ENCODE results near the gene TTPAL. TPM values are rescaled to one million over a fixed set of nuclear protein-coding genes. Genes with fewer than 3 reads are reported as not detected.

TTPAL gene
- total and polyA plus RNA-seq, 3 donors from 2014 or later, result 9.8 to 13.1 (median 12.0) TPM

- intact Hi-C loops (cut with DNase I; ENCODE audit: low total_unique reads), result loop anchor here (10.0 kb wide), 1 partner anchor 48 kb away; the partner anchor contains the start of gene TTPAL
- H3K9me3 ChIP-seq, result no peaks in the 10 kb centered on the region
- H3K27me3 ChIP-seq, result no peaks in the 10 kb centered on the region
- H3K4me1 ChIP-seq, result peaks cover 21% of the 10 kb centered on the region
- H3K4me3 ChIP-seq, result no peak overlapping the region
- no peak for DNase-seq
- no peaks in the 10 kb centered on the region for H3K36me3 ChIP-seq (ENCODE audit: low read depth, missing control alignments)
- WGBS, 2 donors, result 65 to 68% methylated on average over 1 of the region's 1 CpG
- TF ChIP-seq CTCF (IDR thresholded peaks at IDR 0.05) (no peak), POLR2A (IDR thresholded peaks at IDR 0.05) (no peak)
- no peak overlapping the region for H3K27ac ChIP-seq
These were observed 47.2 kb downstream of the TTPAL start for GRCh38 chr20:44522841-44523240.

GRCh38 chr20:44523746-44524145 is 48.1 kb downstream of the TTPAL start:
- Histone ChIP-seq H3K4me1 (peaks cover 21% of the 10 kb centered on the region), H3K27me3 (no peaks in the 10 kb centered on the region), H3K36me3 (ENCODE audit: low read depth, missing control alignments) (no peaks in the 10 kb centered on the region), H3K9me3 (no peaks in the 10 kb centered on the region), H3K4me3 (no peak overlapping the region), H3K27ac (no peak overlapping the region)
- intact Hi-C loops (cut with DNase I; ENCODE audit: low total_unique reads), result loop anchor here (10.0 kb wide), 1 partner anchor 49 kb away; the partner anchor contains the start of gene TTPAL
- no peak for TF ChIP-seq CTCF (IDR thresholded peaks at IDR 0.05)
- TF ChIP-seq POLR2A (IDR thresholded peaks at IDR 0.05), result no peak
- no peak for DNase-seq
- 47 to 60% methylated on average over 4 of the region's 4 CpGs for WGBS, 2 donors

GRCh38 chr20:44526129-44526528 is 50.5 kb downstream of the TTPAL start:
- 82 to 86% methylated on average over 6 of the region's 6 CpGs for WGBS, 2 donors
- Histone ChIP-seq H3K27ac (no peak overlapping the region), H3K36me3 (ENCODE audit: low read depth, missing control alignments) (no peaks in the 10 kb centered on the region), H3K4me3 (no peak overlapping the region), H3K27me3 (no peaks in the 10 kb centered on the region), H3K9me3 (no peaks in the 10 kb centered on the region), H3K4me1 (no peaks in the 10 kb centered on the region)
- no peak for DNase-seq
- intact Hi-C loops (cut with DNase I; ENCODE audit: low total_unique reads), result loop anchor here (10.0 kb wide), 1 partner anchor 51 kb away; the partner anchor contains the start of gene TTPAL
- TF ChIP-seq POLR2A (IDR thresholded peaks at IDR 0.05) (no peak), CTCF (IDR thresholded peaks at IDR 0.05) (no peak)

GRCh38 chr20:44527716-44528199 is 52.1 kb downstream of the TTPAL start:
- no peaks in the 10 kb centered on the region for H3K9me3 ChIP-seq
- 72 to 85% methylated on average over 4 of the region's 4 CpGs for WGBS, 2 donors
- H3K27ac ChIP-seq, result no peak overlapping the region
- no peak for DNase-seq
- H3K4me3 ChIP-seq, result no peak overlapping the region
- no peaks in the 10 kb centered on the region for H3K27me3 ChIP-seq
- no peak for TF ChIP-seq CTCF (IDR thresholded peaks at IDR 0.05)
- no peak for TF ChIP-seq POLR2A (IDR thresholded peaks at IDR 0.05)
- intact Hi-C loops (cut with DNase I; ENCODE audit: low total_unique reads), result loop anchor here (10.0 kb wide), 1 partner anchor 53 kb away; the partner anchor contains the start of gene TTPAL
- H3K36me3 ChIP-seq (ENCODE audit: low read depth, missing control alignments), result no peaks in the 10 kb centered on the region
- no peaks in the 10 kb centered on the region for H3K4me1 ChIP-seq

- Histone ChIP-seq H3K27ac (no peak overlapping the region), H3K4me3 (no peak overlapping the region), H3K9me3 (no peaks in the 10 kb centered on the region), H3K4me1 (no peaks in the 10 kb centered on the region), H3K36me3 (ENCODE audit: low read depth, missing control alignments) (no peaks in the 10 kb centered on the region), H3K27me3 (no peaks in the 10 kb centered on the region)
- intact Hi-C loops (cut with DNase I; ENCODE audit: low total_unique reads), result loop anchor here (10.0 kb wide), 1 partner anchor 54 kb away; the partner anchor contains the start of gene TTPAL
- WGBS, 2 donors, result 80 to 84% methylated on average over 6 of the region's 6 CpGs
- TF ChIP-seq CTCF (IDR thresholded peaks at IDR 0.05) (no peak), POLR2A (IDR thresholded peaks at IDR 0.05) (no peak)
- no peak for DNase-seq
These were observed 52.6 kb downstream of the TTPAL start for GRCh38 chr20:44528309-44528708.

All from testis (tissue), 3 donors.